HEK293T (cell line): Measurements from ENCODE around the gene CHCHD2.
A peak's percentile ranks its signal among the peaks of the same experiment; 100 is the strongest.
"Not testable (repeated sequence)": the region's sequence is repeated elsewhere in the genome, so short reads cannot be mapped to it uniquely, and the experiment has no call there.

ENCODE experiments used
- CTCF ChIA-PET: fragments of 350-600 bp; formaldehyde crosslinking; extraction: SDS; loops from one replicate; lab custom pipeline; 2021; ENCODE audit warnings: antibody characterized with exemption, inconsistent platforms; lab: Yijun Ruan, JAX
- POLR2A ChIA-PET: fragments of 350-600 bp; formaldehyde crosslinking; extraction: SDS; loops from one replicate; lab custom pipeline; 2020; ENCODE audit warnings: antibody characterized with exemption, inconsistent platforms; lab: Yijun Ruan, JAX
- DNase-seq: peaks from one replicate; pipeline ENCODE4 v3.0.0; 2012; ENCODE audit warnings: mixed read lengths; ENCODE audit errors: extremely low spot score
- ARNT ChIP-seq: fragments of 450-650 bp; IDR thresholded peaks from 2 replicates; pipeline ENCODE4 v1.6.1; 2017; ENCODE audit warnings: mild to moderate bottlenecking
- BHLHE40 ChIP-seq: fragments of 450-650 bp; IDR thresholded peaks from 2 replicates; pipeline ENCODE4 v1.6.1; 2016; ENCODE audit warnings: mild to moderate bottlenecking, moderate library complexity, borderline replicate concordance
- CTBP1 ChIP-seq: fragments of 450-650 bp; IDR thresholded peaks from 2 replicates; pipeline ENCODE4 v1.6.1; 2016; ENCODE audit warnings: borderline replicate concordance
- ELF4 ChIP-seq: fragments of 450-650 bp; IDR thresholded peaks from 2 replicates; pipeline ENCODE4 v1.6.1; 2017; ENCODE audit warnings: antibody characterized with exemption
- FOXA1 ChIP-seq: fragments of 450-650 bp; IDR thresholded peaks from 2 replicates; pipeline ENCODE4 v1.6.1; 2016; ENCODE audit warnings: mild to moderate bottlenecking
- FOXM1 ChIP-seq: fragments of 450-650 bp; IDR thresholded peaks from 2 replicates; pipeline ENCODE4 v1.6.1; 2017; ENCODE audit warnings: mild to moderate bottlenecking, borderline replicate concordance
- HDGF ChIP-seq: fragments of 450-650 bp; IDR thresholded peaks from 2 replicates; pipeline ENCODE4 v1.6.1; 2017; ENCODE audit warnings: antibody characterized with exemption, borderline replicate concordance
- L3MBTL2 ChIP-seq: fragments of 450-650 bp; conservative IDR thresholded peaks from 2 replicates; pipeline ENCODE4 v1.6.1; 2016; ENCODE audit warnings: mild to moderate bottlenecking
- LEF1 ChIP-seq: fragments of 450-650 bp; IDR thresholded peaks from 2 replicates; pipeline ENCODE4 v1.6.1; 2017; ENCODE audit warnings: mild to moderate bottlenecking, borderline replicate concordance
- NFRKB ChIP-seq: fragments of 450-650 bp; IDR thresholded peaks from 2 replicates; pipeline ENCODE4 v1.6.1; 2016; ENCODE audit warnings: mild to moderate bottlenecking, moderate library complexity
- SP1 ChIP-seq: fragments of 450-650 bp; IDR thresholded peaks from 2 replicates; pipeline ENCODE4 v1.6.1; 2017
- SUZ12 ChIP-seq: fragments of 450-650 bp; IDR thresholded peaks from 2 replicates; pipeline ENCODE4 v1.6.1; 2016; ENCODE audit warnings: mild to moderate bottlenecking
- TARDBP ChIP-seq: fragments of 450-650 bp; IDR thresholded peaks from 2 replicates; pipeline ENCODE4 v1.6.1; 2016
- ZNF384 ChIP-seq: fragments of 450-650 bp; IDR thresholded peaks from 2 replicates; pipeline ENCODE4 v1.6.1; 2016
- TF ChIP-seq, protein P1 (sequence below): fragments of 450-650 bp; IDR thresholded peaks from 2 replicates; pipeline ENCODE4 v1.6.1; 2016

CHCHD2 gene, protein sequence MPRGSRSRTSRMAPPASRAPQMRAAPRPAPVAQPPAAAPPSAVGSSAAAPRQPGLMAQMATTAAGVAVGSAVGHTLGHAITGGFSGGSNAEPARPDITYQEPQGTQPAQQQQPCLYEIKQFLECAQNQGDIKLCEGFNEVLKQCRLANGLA

DNA sequence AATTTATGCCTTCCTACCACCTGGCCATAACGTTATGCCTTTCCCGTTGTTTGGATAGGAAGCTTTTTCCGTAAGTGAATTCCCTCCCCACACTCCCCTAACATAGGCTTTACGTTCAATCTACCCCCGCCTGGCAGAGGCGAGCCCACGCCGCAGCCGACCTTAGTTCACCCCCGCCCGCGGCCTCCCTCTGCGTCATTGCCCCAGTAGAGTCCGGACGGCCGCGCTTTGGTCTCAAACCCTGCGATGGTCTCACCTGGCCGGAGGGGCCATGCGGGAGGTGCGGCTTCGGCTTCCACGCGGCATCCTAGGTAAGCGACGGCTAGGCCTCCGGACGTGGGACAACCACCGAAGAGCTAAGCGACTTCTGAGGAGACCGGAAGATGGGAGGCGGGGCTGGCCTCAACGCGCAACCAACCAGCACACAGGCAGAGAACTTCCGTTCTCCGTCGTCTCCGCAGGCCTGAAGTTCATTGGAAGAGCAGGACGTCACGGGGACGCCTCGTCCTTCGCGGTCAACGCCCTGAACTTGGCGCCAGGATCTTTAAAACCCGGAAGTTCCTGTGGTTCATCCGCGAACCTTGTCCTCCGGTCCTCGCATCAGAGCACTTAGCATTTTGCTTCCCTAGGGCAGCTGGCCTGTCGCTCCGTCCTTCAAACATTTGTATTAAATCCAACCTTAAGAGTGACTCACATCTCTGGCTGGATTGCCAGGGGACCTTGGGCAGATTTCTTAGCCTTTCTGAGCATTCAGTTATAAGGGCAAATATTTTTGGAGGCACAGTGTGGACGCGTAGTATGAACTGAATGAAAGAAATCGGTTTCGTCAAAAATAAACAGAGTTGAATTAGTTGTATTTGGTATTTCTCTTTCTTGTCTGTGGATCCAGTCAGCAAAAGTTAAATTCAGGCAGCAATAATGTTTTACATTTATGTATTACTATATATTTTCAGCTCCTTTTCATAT is at the start of gene CHCHD2:
Gene CHCHD2, minus strand, starts transcription at position 369 of the 966 bp plus-strand sequence. Its CDS starts 63 bp downstream, at position 306.
- POLR2A ChIA-PET, result interaction anchor here (0.5 to 1.6 kb wide), 20 partner anchors 9 to 1347 kb away, joined by 3 to 8 read pairs (median 4); partner anchors contain the start of genes CCT6A, LANCL2, NIPSNAP2 and NUPR2
- CTCF ChIA-PET, result interaction anchor here (0.5 to 0.7 kb wide), 2 partner anchors 142 to 1763 kb away, joined by 3 read pairs; no protein-coding TSS in a partner anchor
- peak; percentile 95 for DNase-seq
- TF ChIP-seq TARDBP, result no peak
- TF ChIP-seq, protein P1, sequence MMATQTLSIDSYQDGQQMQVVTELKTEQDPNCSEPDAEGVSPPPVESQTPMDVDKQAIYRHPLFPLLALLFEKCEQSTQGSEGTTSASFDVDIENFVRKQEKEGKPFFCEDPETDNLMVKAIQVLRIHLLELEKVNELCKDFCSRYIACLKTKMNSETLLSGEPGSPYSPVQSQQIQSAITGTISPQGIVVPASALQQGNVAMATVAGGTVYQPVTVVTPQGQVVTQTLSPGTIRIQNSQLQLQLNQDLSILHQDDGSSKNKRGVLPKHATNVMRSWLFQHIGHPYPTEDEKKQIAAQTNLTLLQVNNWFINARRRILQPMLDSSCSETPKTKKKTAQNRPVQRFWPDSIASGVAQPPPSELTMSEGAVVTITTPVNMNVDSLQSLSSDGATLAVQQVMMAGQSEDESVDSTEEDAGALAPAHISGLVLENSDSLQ, result peak; percentile 99
- TF ChIP-seq L3MBTL2, result peak; percentile 72
- peak; percentile 90 for TF ChIP-seq ELF4
- no peak for TF ChIP-seq SP1
- TF ChIP-seq CTBP1, result peak; percentile 56; the same call in 1 of the 2 replicates

DNA sequence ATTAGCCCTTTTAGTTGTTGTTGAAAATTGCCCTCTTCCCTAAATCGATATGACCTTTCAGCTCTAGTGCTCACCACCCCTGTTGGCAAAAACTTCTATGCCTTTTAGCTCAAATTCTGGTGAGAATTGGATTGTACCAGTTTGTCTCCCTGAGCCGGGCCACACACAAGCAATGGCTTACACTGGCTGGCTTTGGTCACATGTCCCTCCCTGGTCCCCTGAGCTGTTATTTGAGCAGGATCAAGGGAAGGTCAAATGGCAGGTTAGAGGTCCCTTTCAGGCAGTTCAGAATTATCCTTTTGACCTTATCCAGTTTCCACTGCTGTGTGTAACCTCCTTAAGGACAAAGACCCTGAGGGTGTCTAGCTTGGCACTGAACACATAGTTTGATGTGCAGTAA is 24.8 kb upstream of the CHCHD2 start:
- CTCF ChIA-PET, result interaction anchor here (0.6 kb wide), 1 partner anchor 12 kb away, joined by 4 read pairs; no protein-coding TSS in a partner anchor
- DNase-seq, POLR2A ChIA-PET: not testable (repeated sequence)

DNA sequence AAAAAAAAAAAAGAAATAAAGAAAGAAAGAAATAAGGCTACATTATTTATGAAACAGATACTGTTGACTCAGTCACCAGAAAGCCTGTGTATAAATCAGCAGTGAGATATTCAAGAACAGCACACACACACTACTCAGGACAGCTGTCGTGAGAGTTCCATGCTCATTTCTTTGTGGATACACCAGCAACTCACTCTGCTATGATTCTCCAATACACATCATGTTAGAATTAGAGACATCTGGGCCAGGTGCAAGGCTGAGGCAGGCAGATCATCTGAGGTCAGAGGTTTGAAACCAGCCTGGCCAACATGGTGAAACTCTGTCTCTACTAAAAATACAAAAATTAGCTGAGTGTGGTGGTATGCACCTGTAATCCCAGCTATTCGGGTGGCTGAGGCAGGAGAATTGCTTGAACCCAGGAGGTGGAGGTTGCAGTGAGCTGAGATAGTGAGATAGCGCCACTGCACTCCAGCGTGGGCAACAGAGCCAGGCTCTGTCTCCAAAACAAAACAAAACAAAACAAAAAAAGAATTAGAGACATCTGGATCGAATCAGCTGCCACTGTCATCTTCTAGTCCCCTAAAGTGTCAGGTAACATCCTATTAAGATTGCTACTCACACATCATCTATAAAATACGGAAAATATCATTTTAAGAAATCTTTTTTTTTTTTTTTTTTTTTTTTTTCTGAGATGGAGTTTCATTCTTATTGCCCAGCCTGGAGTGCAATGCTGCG is 21.1 kb upstream of the CHCHD2 start:
- POLR2A ChIA-PET, result no interaction called here
- DNase-seq, result no peak
- no peak for TF ChIP-seq FOXM1
- TF ChIP-seq TARDBP, result no peak
- no peak for TF ChIP-seq ZNF384
- TF ChIP-seq BHLHE40, result no peak
- CTCF ChIA-PET, result no interaction called here

DNA sequence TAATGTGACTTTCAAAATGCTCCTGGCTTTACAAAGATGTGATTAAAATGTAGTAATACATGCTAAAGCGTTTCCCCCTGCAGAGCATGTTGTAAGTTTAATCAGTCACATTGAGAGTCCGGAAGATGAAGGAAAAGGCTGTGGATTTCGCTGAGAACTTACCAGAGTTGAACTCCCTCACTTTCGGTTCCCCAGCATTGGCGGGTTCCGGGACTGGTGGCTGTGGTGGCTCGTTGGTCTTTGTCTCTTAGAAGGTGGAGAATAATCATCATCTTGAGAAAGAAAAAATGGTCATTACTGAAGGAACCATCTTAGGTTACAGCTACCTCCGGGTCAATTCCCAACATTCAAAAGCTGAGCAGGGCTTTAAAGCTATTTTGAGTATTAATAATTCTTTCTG is 19.6 kb upstream of the CHCHD2 start:
- ChIA-PET POLR2A (no interaction called here), CTCF (no interaction called here)
- TF ChIP-seq FOXM1 (no peak), SUZ12 (no peak), HDGF (no peak), ZNF384 (no peak), LEF1 (no peak), SP1 (no peak), CTBP1 (no peak), BHLHE40 (no peak), L3MBTL2 (no peak), FOXA1 (no peak), ARNT (no peak), NFRKB (no peak), TARDBP (no peak)
- DNase-seq, result no peak

DNA sequence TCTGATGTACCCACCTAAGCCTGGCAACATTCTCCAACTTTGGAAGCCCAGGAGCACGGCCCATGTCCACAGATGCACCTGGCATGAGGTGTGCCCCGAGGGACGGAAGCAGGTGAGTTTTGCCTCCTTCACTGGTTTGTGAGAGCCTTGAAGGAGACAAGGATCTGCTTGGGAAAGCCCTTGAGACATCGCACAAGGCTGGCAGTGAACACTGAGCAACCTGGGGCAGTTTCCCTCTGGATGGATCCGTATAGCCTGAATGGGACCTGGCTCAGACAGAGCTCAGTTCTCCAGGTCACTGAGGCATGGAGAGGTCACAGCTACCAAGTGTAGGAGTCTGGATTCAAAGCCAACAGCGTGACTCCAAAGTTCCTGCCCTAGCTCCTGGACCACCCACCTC is 18.7 kb upstream of the CHCHD2 start:
- TF ChIP-seq FOXA1 (no peak), BHLHE40 (no peak), SP1 (no peak), LEF1 (no peak), ARNT (no peak)
- TF ChIP-seq, protein P1, result no peak
- ChIA-PET POLR2A (no interaction called here), CTCF (interaction anchor here (0.5 kb wide), 1 partner anchor 8 kb away, joined by 5 read pairs; no protein-coding TSS in a partner anchor)
- no peak for DNase-seq

DNA sequence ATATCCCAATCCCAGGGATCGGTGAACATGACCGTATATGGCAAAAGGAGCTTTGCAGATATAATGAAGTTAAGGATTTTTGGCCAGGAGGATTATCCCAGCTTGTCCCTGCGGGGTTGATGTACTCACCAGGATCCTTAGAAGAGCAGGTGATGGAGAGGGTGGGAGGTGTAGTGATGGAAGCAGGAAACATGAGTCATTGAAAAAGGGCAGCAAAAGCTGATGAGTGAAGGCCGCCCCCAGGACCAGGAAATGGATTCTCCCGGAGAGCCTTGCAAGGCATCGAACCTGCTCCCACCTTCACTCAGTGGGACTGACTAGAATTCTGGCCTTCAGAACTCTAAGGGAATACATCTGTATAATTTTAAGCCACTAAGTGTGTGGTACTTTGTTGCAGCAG is 15.2 kb upstream of the CHCHD2 start:
- ChIA-PET POLR2A (no interaction called here), CTCF (no interaction called here)
- TF ChIP-seq ARNT (no peak), L3MBTL2 (no peak), CTBP1 (no peak), SUZ12 (no peak), HDGF (no peak), ELF4 (no peak)
- TF ChIP-seq, protein P1, result no peak
- no peak for DNase-seq
